WERI-Rb-1 (cell line): ENCODE data around the gene TTC13.
"Not testable (repeated sequence)": the region's sequence is repeated elsewhere in the genome, so short reads cannot be mapped to it uniquely, and the experiment has no call there.

Experiments
- DNase-seq: peaks from one replicate; pipeline ENCODE4 v3.0.0-alpha.2; 2020
- H3K27ac ChIP-seq: fragments of 250-450 bp; sonication (Bioruptor Pico); 2 replicates; pipeline ENCODE4 v1.5.1; 2020; ENCODE audit warnings: mild to moderate bottlenecking, moderate library complexity
- H3K27me3 ChIP-seq: fragments of 250-450 bp; sonication (Bioruptor Pico); 2 replicates; pipeline ENCODE4 v1.5.1; 2021; ENCODE audit warnings: mild to moderate bottlenecking, low read depth, moderate library complexity; ENCODE audit not compliant: insufficient read depth, severe bottlenecking
- H3K36me3 ChIP-seq: fragments of 250-450 bp; sonication (Bioruptor Pico); 2 replicates; pipeline ENCODE4 v1.5.1; 2020; ENCODE audit warnings: mild to moderate bottlenecking, moderate library complexity
- H3K4me3 ChIP-seq: 2 replicates; pipeline ENCODE4 v1.5.1; 2011; ENCODE audit warnings: low read depth, mild to moderate bottlenecking, control low read depth, low read length
- H3K9me3 ChIP-seq: fragments of 250-450 bp; sonication (Bioruptor Pico); 2 replicates; pipeline ENCODE4 v1.5.1; 2021; ENCODE audit warnings: mild to moderate bottlenecking, moderate library complexity; ENCODE audit not compliant: severe bottlenecking
- TF ChIP-seq, protein P1 (sequence below): IDR thresholded peaks from 2 replicates; pipeline ENCODE4 v1.5.1; 2011; ENCODE audit warnings: low read depth, mild to moderate bottlenecking, control low read depth, inconsistent platforms, low read length

Gene TTC13

DNA sequence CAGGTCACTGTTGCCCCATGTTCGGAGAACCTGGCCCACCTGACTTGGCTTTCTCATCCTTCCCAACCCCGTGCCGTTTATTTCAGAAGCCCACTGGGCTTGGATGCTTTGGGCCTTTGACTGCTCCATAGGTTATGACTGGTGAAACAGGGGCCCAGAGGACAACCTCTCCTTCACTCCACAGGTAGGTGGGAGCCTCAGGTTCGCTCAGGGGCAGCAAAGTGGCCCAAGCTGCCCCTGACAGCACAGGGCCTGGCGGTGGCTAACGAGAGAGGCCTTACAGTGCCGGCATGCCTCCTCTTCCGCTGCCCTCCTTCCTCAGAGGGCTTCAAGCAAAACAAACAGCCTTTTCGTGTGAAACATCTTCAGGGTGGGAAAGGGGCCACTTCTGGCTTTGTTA, 44.5 kb upstream of the TTC13 start:
- Histone ChIP-seq H3K36me3 (peaks cover 52% of the 10 kb centered on the region), H3K27ac (no peak overlapping the region)

DNA sequence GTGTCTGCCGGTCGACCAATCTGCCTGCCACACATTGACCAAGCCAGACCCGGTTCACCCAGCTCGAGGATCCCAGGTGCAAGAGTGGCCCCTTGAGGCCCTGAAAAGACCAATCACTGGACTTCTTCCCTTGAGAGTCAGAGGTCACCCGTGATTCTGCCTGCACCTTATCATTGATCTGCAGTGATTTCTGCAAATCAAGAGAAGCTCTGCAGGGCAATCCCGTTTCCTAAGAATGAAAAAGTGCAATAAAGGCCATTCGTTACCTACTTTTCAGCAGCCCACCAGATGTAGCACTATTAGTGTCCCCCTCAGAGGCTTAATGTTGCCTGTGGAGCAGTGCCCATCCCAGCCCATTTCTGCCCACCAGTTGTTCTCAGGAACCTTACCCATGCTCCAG, 43.9 kb upstream of the TTC13 start:
- peaks cover 53% of the 10 kb centered on the region for H3K36me3 ChIP-seq
- H3K9me3 ChIP-seq, H3K4me3 ChIP-seq, H3K27me3 ChIP-seq, DNase-seq, H3K27ac ChIP-seq: not testable (repeated sequence)

More for the DNA sequence above, 44.5 kb upstream of the TTC13 start:
- H3K4me3 ChIP-seq: no peak overlapping the region
- H3K27me3 ChIP-seq: no peaks in the 10 kb centered on the region
- no peaks in the 10 kb centered on the region for H3K9me3 ChIP-seq
- TF ChIP-seq, protein P1, sequence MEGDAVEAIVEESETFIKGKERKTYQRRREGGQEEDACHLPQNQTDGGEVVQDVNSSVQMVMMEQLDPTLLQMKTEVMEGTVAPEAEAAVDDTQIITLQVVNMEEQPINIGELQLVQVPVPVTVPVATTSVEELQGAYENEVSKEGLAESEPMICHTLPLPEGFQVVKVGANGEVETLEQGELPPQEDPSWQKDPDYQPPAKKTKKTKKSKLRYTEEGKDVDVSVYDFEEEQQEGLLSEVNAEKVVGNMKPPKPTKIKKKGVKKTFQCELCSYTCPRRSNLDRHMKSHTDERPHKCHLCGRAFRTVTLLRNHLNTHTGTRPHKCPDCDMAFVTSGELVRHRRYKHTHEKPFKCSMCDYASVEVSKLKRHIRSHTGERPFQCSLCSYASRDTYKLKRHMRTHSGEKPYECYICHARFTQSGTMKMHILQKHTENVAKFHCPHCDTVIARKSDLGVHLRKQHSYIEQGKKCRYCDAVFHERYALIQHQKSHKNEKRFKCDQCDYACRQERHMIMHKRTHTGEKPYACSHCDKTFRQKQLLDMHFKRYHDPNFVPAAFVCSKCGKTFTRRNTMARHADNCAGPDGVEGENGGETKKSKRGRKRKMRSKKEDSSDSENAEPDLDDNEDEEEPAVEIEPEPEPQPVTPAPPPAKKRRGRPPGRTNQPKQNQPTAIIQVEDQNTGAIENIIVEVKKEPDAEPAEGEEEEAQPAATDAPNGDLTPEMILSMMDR: no peak
- DNase-seq: no peak

DNA sequence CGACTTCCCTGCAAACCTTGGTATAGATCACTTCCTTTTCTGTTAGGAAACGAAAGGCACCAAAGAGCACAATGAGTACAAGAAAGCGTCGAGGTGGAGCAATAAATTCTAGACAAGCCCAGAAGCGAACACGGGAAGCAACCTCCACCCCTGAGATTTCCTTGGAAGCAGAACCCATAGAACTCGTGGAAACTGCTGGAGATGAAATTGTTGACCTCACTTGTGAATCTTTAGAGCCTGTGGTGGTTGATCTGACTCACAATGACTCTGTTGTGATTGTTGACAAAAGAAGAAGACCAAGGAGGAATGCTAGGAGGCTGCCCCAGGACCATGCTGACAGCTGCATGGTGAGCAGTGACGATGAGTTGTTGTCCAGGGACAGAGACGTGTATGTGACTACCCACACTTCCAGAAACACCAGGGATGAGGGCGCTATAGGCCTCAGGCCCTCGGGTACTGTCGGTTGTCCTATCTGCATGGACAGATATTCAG, 42.9 kb upstream of the TTC13 start:
- DNase-seq: no peak
- Histone ChIP-seq H3K36me3 (peaks cover 61% of the 10 kb centered on the region), H3K9me3 (no peaks in the 10 kb centered on the region), H3K27ac (no peak overlapping the region), H3K27me3 (no peaks in the 10 kb centered on the region), H3K4me3 (no peak overlapping the region)
- TF ChIP-seq, protein P1: no peak

DNA sequence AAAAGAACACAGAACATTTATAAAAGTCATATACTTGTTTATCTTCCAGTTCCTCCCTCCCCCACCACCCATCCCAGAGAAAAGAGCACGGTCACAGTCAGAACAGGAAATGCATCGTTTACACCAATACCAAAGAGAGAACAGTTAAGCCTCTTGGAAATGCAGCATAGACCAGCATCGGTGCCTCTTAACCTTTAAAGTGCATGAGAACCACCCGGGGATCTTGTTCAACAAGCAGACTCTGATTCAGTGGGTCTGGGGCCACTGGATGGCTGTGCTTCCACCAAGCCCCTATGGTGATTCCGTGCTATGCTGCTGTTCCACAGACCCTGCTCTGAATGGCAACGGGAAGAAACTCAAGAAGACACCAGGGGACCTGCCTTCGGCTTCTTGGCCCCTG, 42.2 kb upstream of the TTC13 start:
- Histone ChIP-seq H3K9me3 (no peaks in the 10 kb centered on the region), H3K4me3 (no peak overlapping the region), H3K27me3 (no peaks in the 10 kb centered on the region), H3K36me3 (peaks cover 61% of the 10 kb centered on the region), H3K27ac (no peak overlapping the region)
- TF ChIP-seq, protein P1: no peak
- DNase-seq: no peak

DNA sequence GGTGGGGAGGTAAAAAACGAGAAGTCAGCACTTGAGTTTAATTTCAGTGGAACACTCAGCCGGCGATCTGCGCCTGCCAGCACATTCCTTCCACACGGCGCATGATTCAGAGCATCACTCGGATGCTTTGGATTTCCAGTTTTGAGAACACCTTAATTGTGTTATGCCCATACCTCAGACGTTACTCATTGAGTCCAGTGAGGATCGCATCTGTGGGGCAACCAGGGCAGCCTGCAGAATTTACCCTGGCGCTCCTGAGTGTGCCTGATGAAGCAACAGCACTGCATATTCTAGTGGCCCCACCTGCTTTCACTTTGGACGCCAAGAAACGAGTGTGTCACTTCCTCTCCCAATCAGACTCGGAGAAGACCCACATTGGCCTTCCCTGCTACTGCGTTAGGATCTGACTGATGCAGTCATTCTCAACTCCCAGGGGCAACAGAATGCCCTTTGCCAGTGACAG, 41.5 kb upstream of the TTC13 start:
- Histone ChIP-seq H3K27me3 (no peaks in the 10 kb centered on the region), H3K27ac (no peak overlapping the region), H3K9me3 (no peaks in the 10 kb centered on the region), H3K36me3 (peaks cover 63% of the 10 kb centered on the region), H3K4me3 (no peak overlapping the region)
- TF ChIP-seq, protein P1: no peak
- no peak for DNase-seq

DNA sequence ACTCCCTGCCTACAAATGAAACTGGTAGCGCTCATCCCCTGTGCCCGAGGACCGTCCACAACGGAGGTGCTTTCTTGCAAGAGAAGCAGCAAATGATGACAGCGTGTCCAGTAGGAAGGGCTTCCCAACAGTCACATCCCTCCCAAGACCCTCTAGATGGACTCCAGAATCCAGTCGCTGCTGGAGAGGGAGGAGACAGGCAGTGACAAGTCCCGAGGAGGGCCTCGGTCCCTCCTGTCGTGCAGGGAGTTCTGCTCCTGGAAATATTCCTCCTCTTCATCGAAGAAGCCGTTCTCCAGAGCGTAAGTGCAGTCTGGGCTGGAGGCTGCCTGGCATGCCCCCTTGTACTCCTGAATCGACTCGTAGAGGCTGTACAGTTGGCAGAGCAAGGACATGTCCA, 41.0 kb upstream of the TTC13 start:
- no peak for DNase-seq
- Histone ChIP-seq H3K27ac (no peak overlapping the region), H3K4me3 (no peak overlapping the region), H3K36me3 (peaks cover 63% of the 10 kb centered on the region), H3K27me3 (no peaks in the 10 kb centered on the region), H3K9me3 (no peaks in the 10 kb centered on the region)
- TF ChIP-seq, protein P1: no peak
